Loucy (cell line): ENCODE data around the gene PDE10A.

Experiments
- EZH2phosphoT487 ChIP-seq: fragments of 200-600 bp; IDR thresholded peaks from 2 replicates; pipeline ENCODE4 v1.6.1; 2018; ENCODE audit warnings: antibody characterized with exemption, mild to moderate bottlenecking, moderate library complexity, borderline replicate concordance
- TF ChIP-seq, protein P1 (sequence below): fragments of 200-600 bp; sonication (generic); conservative IDR thresholded peaks from 2 replicates; pipeline ENCODE4 v1.5.1; 2014; ENCODE audit warnings: mild to moderate bottlenecking, antibody characterized with exemption, low read length

DNA sequence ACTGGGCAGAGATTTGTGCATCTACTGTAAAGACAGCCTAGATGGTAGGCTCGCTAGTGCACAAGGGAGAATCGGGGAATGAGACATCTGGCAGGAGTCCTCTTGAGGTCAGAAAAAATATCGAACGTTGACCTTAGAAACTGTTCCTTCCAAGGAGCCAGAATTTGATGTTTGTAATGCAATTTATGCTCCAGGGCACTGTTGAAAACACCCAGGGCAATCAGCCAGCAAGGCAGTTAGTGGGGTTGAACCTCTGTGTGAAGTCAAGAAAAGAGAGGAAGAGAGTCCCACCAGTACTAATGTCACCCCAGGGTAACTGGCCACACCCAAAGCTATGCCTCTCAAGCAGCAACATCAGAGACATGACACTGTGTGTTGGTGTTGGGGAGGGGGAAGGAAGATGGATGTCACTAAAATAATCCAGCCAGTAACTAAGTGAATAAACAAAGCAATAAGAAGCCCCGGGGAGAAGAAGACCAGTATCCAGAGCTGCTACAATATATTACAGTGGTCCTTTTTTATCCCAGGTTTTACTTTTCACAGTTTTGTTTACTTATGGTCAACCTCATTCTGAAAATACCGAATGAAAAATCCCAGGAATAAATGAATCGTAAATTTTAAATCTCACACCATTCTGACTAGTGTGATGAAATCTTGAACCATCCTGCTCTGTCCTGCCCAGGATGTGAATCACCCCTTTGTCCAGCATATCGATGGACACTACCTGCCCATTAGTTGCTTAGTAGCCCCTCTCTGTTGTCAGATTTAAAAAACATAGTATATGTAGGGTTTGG lies 32.9 kb upstream of the PDE10A start:
- TF ChIP-seq, protein P1, sequence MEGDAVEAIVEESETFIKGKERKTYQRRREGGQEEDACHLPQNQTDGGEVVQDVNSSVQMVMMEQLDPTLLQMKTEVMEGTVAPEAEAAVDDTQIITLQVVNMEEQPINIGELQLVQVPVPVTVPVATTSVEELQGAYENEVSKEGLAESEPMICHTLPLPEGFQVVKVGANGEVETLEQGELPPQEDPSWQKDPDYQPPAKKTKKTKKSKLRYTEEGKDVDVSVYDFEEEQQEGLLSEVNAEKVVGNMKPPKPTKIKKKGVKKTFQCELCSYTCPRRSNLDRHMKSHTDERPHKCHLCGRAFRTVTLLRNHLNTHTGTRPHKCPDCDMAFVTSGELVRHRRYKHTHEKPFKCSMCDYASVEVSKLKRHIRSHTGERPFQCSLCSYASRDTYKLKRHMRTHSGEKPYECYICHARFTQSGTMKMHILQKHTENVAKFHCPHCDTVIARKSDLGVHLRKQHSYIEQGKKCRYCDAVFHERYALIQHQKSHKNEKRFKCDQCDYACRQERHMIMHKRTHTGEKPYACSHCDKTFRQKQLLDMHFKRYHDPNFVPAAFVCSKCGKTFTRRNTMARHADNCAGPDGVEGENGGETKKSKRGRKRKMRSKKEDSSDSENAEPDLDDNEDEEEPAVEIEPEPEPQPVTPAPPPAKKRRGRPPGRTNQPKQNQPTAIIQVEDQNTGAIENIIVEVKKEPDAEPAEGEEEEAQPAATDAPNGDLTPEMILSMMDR, result no peak
- TF ChIP-seq EZH2phosphoT487, result no peak
